K562 (cell line): ENCODE measurements around the gene FAM234A. TPM values are rescaled to one million over a fixed set of nuclear protein-coding genes. Genes with fewer than 3 reads are reported as not detected.

Source experiments
- ETV1 ChIP-seq: fragments of 450-650 bp; conservative IDR thresholded peaks from 2 replicates; pipeline ENCODE4 v1.6.1; 2016; ENCODE audit warnings: missing genetic modification characterization, control low read depth, low read depth, missing compliant biosample characterization
- RFX7 ChIP-seq: fragments of 250-450 bp; sonication (Bioruptor Pico); IDR thresholded peaks from 2 replicates; pipeline ENCODE4 v1.5.1; 2021; ENCODE audit warnings: mild to moderate bottlenecking
- ZBTB40 ChIP-seq, 2 experiments: fragments of 450-650 bp in 1 of 2; sonication (generic) in 1 of 2; formaldehyde crosslinking in 1 of 2; IDR thresholded peaks; 2 replicates each; pipeline versions ENCODE4 v1.7.1 to v1.9.0; 2016 to 2022; ENCODE audit warnings: inconsistent platforms in 1 of 2, mild to moderate bottlenecking in 1 of 2, missing genetic modification reagents in 1 of 2
- polyA plus RNA-seq, 8 experiments: library from polyadenylated mRNA; depleted of rRNA in 4 of 8; stranded (reverse) in 5 of 8; unstranded in 3 of 8; fragments of >200 nt; fragmentation: Nextera tagmentation in 2 of 8; fragmentation: Illumina TruSeq in 1 of 8; extraction: Ambion mirVana in 2 of 8; extraction: Trizol in 1 of 8; gene quantifications; 2 replicates each; pipeline versions ENCODE4 v1.2.1 to v1.2.3, GENCODE V29; 2011 to 2014; ENCODE audit warnings: inconsistent platforms in 1 of 8, missing spikeins in 1 of 8
- total RNA-seq, 7 experiments: library from RNA; depleted of rRNA in 6 of 7; stranded (reverse); fragments of >200 nt in 6 of 7; fragmentation: Illumina TruSeq in 2 of 7; extraction: Trizol in 2 of 7; gene quantifications; 2 replicates each; pipeline versions ENCODE4 v1.2.1 to v1.2.3, GENCODE V29; 2011 to 2021; ENCODE audit warnings: low replicate concordance in 1 of 7

FAM234A gene
- total and polyA plus RNA-seq, 9 of the 15 experiments (the other 6 are each of a cell fraction or from before 2014, with no cell fraction given): 1.0 to 47.9 (median 15.0) TPM

- no peak for TF ChIP-seq ZBTB40 (IDR thresholded peaks at IDR 0.05)
- no peak for TF ChIP-seq ZBTB40 (CRISPR knock-in tag; IDR thresholded peaks at IDR 0.05)
- TF ChIP-seq RFX7: no peak
- TF ChIP-seq ETV1 (tag): peak; percentile 53; the same call in 1 of the 2 replicates
These were observed 44.3 kb downstream of the FAM234A start (continued) for GRCh38 chr16:278863-279366.
